Measurements from ENCODE around the gene THAP4.

The THAP4 gene

DNA sequence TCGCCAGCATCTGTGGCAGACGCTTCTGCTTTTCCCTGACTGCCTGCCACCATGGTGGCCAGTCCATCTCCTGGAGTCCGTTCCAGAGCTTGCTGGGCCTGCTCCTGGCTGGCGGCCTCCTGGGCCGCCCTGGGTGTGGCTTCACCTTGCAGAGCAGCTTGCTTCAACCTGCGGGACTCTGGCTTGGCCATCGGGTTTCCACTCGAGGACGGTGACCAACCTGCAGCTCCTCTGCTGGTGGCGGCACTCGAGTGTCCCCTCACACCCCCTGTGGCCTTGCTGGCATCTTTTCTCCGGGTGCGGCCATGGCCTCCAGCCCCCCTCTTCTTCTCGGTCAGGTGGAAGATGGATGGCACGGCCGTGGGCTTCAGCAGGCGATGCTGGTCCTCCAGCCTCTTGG lies 3.4 kb downstream of the THAP4 start:
- no peak for ATAC-seq
- Mint-ChIP-seq H3K27ac (no peak overlapping the region), H3K4me3 (no peak overlapping the region), H3K9me3 (no peaks in the 10 kb centered on the region), H3K36me3 (peaks cover 69% of the 10 kb centered on the region), H3K4me1 (peaks cover 27% of the 10 kb centered on the region)
- no peak for DNase-seq (ENCODE audit: low spot score in 2 of 2)

DNA sequence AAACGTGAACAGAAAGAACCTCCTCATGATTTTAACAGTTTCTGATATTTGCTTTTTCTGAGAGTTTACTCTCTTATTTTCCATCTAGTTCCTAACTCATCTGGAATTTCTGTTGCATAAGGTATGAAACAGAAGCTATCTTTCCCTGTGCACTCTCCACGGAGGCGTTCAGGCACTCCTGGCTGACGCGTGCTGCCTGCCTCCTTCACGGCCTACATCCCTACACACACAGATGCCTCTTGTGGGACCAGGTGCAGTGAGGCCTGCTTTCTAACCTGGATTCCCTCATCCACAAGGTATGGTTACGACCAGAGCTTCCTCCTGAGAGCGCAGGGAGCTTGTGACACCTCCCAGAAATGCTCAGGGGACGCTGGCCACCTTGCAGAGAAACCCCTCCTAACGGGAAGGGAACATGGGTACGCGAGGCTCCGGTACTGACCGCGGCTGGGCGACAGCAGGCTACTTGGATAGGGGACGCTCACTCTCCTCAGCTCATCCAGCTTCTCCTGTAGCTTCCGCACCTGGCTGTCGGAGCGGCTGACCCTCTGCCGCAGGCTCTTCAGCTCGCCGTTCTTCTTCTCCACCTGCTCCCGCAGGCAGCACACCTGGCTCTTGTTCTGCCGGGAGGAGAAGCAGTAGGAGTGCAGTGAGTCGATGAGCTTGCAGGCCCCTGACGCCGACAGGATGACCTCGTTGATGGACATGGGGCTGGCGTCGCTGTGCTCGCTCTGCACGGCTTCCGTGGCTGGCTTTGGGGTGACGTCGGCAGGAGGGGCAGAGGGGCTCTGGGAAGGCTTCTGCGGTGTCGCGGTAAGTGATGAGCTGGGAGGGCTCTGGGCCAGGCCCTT lies 4.3 kb downstream of the THAP4 start:
- Mint-ChIP-seq H3K4me1 (peaks cover 29% of the 10 kb centered on the region), H3K27ac (no peak overlapping the region), H3K36me3 (peaks cover 78% of the 10 kb centered on the region), H3K4me3 (no peak overlapping the region), H3K9me3 (no peaks in the 10 kb centered on the region)
- ATAC-seq: no peak
- DNase-seq (ENCODE audit: low spot score in 2 of 2): no peak

DNA sequence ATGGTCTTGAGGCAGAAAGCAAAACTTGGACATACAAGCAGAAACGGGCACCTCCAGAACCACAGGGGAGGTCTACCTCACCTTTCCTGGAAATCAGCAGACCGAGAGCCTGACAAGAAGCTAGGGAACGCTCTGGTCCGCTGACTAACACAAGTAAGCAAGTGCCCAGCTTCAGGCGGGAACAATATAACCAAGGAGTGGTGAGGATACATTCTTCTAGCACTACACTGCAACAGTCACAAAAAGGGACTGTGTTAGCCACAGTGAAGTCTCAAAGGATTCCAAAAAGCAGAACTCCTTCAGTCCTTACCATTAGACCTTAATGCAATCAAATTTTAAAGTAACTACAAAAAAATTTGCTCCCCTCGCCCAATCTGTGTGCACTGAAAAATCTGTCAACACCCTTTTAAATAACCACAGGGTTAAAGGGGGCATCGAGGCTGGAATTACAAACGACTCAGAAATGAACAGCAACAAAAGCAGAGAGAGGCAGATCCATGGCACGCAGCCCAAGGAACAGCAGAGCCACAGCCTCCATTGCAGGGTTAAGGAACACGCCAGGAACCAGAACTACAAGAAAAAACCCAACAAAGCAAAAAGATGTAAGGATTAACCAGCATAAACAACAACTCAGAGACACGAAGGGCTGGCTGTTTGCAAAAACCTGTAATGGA lies 7.1 kb downstream of the THAP4 start:
- H3K36me3 Mint-ChIP-seq: peaks cover 84% of the 10 kb centered on the region
- no peaks in the 10 kb centered on the region for H3K9me3 Mint-ChIP-seq
- H3K4me1 Mint-ChIP-seq: peaks cover 25% of the 10 kb centered on the region
- no peak overlapping the region for H3K27ac Mint-ChIP-seq
- no peak for DNase-seq (ENCODE audit: low spot score in 2 of 2)
- no peak overlapping the region for H3K4me3 Mint-ChIP-seq
- no peak for ATAC-seq

DNA sequence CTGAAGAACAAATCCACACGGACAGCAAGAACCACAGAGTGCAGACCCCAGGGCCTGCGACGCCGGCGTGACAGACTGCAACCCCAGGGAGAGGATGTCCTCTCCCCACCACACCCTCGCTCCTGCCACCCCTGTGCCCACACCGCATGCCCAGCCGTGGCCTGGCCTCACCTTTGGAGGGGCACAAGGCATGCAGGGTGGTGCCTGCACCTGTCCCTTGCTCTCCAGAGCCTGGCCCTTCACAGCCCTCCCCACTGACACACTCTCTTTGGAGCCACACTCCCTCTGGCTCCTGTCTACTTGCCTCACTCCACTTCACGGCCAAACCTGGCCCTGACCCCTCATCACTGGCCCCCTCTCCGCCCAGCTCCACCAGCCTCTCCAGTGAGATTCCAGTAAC lies 9.3 kb downstream of the THAP4 start:
- H3K27ac Mint-ChIP-seq: peak overlapping the region; percentile 34
- H3K9me3 Mint-ChIP-seq: no peaks in the 10 kb centered on the region
- peaks cover 21% of the 10 kb centered on the region for H3K4me1 Mint-ChIP-seq
- no peak overlapping the region for H3K4me3 Mint-ChIP-seq
- DNase-seq (ENCODE audit: low spot score in 2 of 2) (no peak), ATAC-seq (no peak)
- peaks cover 70% of the 10 kb centered on the region for H3K36me3 Mint-ChIP-seq

DNA sequence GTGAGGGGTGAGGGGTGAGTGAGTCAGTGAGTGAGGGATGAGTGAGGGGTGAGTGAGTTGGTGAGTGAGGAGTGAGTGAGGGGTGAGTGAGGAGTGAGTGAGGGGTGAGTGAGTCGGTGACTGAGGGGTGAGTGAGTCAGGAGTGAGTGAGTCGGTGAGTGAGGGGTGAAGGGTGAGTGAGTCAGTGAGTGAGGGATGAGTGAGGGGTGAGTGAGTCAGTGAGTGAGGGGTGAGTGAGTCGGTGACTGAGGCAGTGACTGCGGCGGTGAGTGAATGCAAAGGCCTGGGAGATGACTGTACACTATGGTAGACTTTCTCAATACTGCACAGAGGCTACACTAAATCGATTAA lies 16.6 kb downstream of the THAP4 start:
- peak; percentile 96 for ATAC-seq
- Mint-ChIP-seq H3K4me1 (peaks cover 48% of the 10 kb centered on the region), H3K36me3 (peaks cover 40% of the 10 kb centered on the region), H3K9me3 (peaks cover 3% of the 10 kb centered on the region), H3K27ac (peak overlapping the region; percentile 85), H3K4me3 (no peak overlapping the region)
- peak; percentile 15 to 77 for DNase-seq (ENCODE audit: low spot score in 2 of 2)

DNA sequence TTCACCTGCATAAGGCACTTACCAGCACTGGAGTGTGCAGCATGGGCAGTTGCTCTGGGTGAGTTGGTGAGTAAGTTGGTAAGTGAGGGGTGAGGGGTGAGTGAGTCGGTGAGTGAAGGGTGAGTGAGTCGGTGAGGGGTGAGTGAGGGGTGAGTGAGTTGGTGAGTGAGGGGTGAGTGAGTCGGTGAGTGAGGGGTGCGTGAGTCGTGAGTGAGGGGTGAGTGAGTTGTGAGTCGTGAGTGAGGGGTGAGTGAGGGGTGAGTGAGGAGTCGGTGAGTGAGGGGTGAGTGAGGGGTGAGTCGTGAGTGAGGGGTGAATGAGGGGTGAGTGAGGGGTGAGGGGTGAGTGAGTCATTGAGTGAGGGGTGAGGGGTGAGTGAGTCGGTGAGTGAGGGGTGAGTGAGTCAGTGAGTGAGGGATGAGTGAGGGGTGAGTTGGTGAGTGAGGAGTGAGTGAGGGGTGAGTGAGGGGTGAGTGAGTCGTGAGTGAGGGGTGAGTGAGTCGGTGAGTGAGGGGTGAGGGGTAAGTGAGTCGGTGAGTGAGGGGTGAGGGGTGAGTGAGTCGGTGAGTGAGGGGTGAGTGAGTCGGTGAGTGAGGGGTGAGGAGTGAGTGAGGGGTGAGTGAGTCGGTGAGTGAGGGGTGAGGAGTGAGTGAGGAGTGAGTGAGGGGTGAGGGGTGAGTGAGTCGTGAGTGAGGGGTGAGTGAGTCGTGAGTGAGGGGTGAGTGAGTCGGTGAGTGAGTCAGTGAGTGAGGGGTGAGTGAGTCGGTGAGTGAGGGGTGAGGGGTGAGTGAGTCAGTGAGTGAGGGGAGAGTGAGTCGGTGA lies 17.1 kb downstream of the THAP4 start:
- Mint-ChIP-seq H3K36me3 (peaks cover 40% of the 10 kb centered on the region), H3K27ac (peak overlapping the region; percentile 85), H3K4me1 (peaks cover 48% of the 10 kb centered on the region), H3K4me3 (no peak overlapping the region), H3K9me3 (peaks cover 3% of the 10 kb centered on the region)
- ATAC-seq (peak; percentile 63), DNase-seq (ENCODE audit: low spot score in 2 of 2) (no peak)

DNA sequence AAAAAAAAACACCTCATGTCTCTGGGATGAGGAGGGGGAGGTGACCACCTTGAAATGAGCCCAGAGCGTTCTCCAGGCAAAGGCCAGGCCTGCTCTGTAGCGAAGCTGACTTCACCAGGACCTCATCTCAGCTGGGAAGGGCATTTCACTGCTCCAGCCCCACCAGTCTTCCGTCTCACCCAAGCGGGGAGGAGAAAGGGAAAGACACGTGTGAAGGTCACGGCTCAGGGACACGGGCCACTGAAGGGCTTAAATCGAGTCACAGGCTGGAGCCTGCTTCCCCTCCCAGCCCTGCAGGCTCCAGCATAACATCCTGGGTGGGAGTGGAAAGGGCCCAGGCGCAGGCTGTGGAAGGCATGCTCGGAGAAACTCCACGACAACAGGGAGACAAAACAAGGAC lies 18.1 kb downstream of the THAP4 start:
- no peak for ATAC-seq
- H3K9me3 Mint-ChIP-seq: peaks cover 3% of the 10 kb centered on the region
- H3K4me1 Mint-ChIP-seq: peaks cover 48% of the 10 kb centered on the region
- peak overlapping the region; percentile 72 for H3K4me3 Mint-ChIP-seq
- H3K27ac Mint-ChIP-seq: peak overlapping the region; percentile 81
- H3K36me3 Mint-ChIP-seq: peaks cover 43% of the 10 kb centered on the region
- DNase-seq (ENCODE audit: low spot score in 2 of 2): no peak

DNA sequence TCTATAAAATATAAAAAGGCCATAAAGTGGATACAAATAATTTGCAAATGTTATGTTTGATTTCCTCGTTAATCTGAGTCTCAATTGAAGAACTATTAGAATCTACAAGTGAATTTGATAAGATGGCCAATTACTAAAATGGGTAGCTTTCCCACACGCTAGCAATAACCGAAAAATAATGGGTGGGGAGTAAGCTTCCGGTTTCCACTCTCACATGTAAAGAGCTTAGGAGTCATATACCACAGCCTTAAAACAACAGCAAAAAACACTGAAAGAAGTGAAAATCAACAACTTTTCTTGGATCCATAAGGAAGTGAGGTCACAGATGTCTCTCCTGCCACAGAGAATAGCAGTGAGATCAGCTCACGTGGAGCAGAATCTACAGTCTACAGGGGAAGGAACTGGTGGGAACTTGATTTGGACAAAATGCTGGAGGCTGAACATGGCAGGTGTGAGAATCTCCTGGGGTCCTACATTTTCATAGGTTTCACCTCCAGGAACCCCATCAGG lies 18.6 kb downstream of the THAP4 start:
- peak overlapping the region; percentile 72 for H3K4me3 Mint-ChIP-seq
- H3K9me3 Mint-ChIP-seq: peaks cover 3% of the 10 kb centered on the region
- ATAC-seq (no peak), DNase-seq (ENCODE audit: low spot score in 2 of 2) (no peak)
- H3K27ac Mint-ChIP-seq: peak overlapping the region; percentile 81
- H3K36me3 Mint-ChIP-seq: peaks cover 44% of the 10 kb centered on the region
- peaks cover 48% of the 10 kb centered on the region for H3K4me1 Mint-ChIP-seq

DNA sequence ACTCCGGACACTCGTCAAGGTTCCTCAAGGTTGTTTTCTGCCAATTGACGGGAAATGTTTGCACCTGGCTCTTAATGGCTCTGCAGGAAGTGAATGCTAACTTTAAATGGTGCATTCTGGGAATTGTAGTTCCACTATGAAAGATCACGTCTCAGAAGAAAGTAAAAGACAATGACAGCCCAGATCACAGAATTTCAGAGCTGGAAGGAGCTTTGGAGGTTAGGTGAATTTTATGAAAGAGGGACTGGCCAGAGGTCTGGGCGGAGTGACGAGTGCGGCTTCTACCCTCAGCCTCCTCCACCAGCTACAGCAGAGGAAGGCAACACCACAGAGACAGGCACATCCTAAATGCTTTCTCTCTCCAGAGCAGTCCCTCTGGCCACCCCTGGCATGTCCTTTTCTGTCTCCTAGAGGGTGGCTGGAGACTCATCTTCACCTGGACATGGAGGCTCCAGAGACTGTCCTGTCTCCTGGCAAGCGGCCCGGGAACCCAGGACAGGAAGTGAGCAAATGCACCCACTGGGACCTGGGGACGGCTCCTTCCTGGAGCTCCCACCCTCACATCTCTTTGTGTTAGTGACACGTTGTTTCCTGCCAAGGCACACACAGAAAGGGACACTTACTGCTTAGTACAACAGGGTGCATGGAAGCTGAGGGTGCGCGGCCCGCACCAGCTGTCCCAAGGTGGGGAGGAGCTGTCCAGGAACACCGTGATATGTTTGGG lies 19.4 kb downstream of the THAP4 start:
- Mint-ChIP-seq H3K9me3 (peaks cover 3% of the 10 kb centered on the region), H3K36me3 (peaks cover 46% of the 10 kb centered on the region), H3K27ac (peak overlapping the region; percentile 81), H3K4me3 (peak overlapping the region; percentile 72), H3K4me1 (peaks cover 48% of the 10 kb centered on the region)
- ATAC-seq (no peak), DNase-seq (ENCODE audit: low spot score in 2 of 2) (no peak)

DNA sequence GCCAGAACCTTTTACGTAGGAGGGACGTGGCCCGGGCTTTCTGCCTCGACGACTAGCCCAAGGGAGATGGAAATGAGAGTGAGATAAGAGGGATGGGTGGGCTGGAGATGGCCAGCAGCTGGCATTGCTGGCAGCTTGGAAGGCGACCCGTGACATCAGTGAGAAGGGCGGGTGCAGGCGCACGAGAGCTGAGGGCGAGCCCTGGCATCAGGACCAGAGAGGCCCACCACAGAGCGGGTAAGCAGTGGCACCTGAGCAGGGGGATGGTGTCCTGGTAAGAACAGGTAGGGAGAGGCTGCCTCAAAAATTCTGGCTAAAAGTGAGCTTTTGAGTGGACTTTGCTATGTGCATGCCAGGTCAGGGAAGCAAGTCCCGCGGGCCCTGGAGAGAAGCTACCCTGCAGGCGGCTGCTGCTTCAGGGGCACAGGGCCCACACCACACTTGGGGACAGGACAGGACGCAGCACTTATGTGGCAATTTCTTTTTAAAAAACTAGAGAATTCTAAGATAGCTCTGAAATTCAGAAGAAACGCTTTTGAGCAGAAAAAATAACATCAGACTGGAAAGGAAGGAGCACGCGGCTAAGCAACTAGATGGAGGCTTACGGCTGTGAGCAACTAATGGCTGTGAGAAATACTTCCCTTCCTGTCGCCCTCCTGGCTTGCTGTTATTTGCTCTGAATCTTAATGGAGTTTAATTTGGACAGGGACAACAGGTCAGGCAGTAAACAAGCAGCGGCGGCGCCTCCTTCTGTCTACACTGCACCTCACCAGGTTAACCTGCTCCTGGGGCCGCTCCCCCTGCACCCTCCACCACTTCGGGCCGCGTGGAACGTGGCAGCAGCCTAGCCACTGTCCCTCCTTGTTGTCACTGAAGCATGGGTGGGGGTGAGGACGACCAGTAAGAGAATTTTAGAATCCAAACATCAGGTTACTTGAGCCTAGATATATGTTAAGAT lies 20.5 kb downstream of the THAP4 start:
- peaks cover 36% of the 10 kb centered on the region for H3K36me3 Mint-ChIP-seq
- peaks cover 3% of the 10 kb centered on the region for H3K9me3 Mint-ChIP-seq
- no peak for DNase-seq (ENCODE audit: low spot score in 2 of 2)
- H3K4me3 Mint-ChIP-seq: peak overlapping the region; percentile 72
- peak overlapping the region; percentile 81 for H3K27ac Mint-ChIP-seq
- peaks cover 51% of the 10 kb centered on the region for H3K4me1 Mint-ChIP-seq
- ATAC-seq: no peak

DNA sequence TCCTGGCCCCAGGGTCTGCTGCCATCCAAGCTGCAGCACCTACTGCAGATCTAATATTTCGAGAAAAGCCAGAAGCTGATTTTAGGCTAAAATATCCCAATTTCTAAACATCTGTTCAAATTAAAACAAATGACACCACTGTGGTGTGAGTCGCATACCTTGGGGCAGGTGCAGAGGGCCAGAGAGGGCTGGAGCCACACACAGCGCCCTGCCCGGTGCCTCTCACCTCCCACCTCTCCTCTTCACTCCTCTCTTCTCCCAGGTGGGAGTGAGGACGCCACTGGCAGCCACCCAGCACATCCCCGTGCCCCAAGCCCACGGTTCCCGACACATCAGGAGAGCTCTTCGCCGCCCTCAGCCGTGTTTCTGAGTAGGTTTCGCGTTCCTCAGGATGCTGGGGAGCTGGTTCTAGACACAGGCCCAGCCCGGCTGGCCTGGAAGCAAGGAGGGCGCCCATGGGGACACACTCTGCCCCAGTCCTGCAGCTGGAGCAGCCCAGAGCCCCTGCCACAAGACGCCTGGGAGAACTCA lies 21.4 kb downstream of the THAP4 start:
- no peak for DNase-seq (ENCODE audit: low spot score in 2 of 2)
- H3K36me3 Mint-ChIP-seq: peaks cover 27% of the 10 kb centered on the region
- H3K4me1 Mint-ChIP-seq: peaks cover 45% of the 10 kb centered on the region
- H3K9me3 Mint-ChIP-seq: peaks cover under 1% of the 10 kb centered on the region
- H3K4me3 Mint-ChIP-seq: peak overlapping the region; percentile 46
- no peak for ATAC-seq
- H3K27ac Mint-ChIP-seq: peak overlapping the region; percentile 79

DNA sequence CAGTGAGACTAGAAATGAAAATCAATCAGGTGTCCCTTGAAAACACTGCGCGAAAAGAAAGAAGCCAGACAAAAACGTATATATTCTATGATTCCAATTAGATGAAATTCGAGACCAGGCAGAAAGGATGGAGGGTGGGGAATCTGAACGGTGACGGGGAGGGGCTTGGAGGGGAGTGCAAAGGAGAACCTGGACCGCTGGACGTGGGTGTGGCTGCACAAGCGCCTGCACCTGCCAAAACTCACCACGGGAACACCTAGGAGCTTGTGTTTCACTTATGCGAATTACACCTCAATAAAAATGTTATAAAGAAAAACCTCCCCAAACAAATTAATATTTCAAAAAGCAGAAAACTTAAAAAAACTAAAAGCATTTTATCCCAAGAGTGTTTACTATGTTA lies 21.9 kb downstream of the THAP4 start:
- DNase-seq (ENCODE audit: low spot score in 2 of 2): no peak
- peaks cover 47% of the 10 kb centered on the region for H3K4me1 Mint-ChIP-seq
- no peak overlapping the region for H3K4me3 Mint-ChIP-seq
- no peaks in the 10 kb centered on the region for H3K9me3 Mint-ChIP-seq
- H3K36me3 Mint-ChIP-seq: peaks cover 24% of the 10 kb centered on the region
- peak overlapping the region; percentile 34 for H3K27ac Mint-ChIP-seq
- ATAC-seq: no peak

DNA sequence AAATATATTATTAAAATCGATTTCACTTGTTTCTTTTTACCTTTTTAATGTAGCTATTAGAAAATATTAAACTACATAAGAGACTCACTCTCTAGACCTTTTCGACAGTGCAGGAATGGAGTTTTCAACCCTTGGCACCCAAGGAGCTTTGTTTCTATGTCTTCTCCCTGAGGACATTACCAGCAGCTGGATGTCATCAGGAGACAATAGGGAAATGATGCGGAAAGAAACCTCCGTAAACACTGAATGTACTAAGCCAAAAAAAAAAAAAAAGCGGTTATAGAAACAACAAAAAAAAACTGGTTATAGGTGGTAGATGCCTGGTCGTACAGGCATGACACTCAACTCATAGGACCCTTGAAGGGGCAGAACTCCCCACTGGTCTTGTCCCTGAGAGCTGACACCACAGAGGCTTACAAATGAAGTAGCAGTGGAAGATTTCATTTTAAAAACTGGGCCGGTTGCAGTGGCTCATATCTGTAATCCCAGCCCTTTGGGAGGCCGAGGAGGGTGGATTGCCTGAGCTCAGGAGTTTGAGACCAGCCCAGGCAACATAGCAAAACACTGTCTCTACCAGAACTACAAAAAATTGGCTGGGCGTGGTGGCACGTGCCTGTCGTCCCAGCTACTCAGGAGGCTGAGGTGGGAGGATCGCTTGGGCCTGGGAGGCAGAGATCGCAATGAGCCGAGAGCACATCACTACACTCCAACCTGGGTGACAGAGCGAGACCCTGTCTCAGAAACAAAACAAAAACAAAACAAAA lies 23.8 kb downstream of the THAP4 start:
- Mint-ChIP-seq H3K4me3 (no peak overlapping the region), H3K36me3 (peaks cover 22% of the 10 kb centered on the region), H3K9me3 (no peaks in the 10 kb centered on the region), H3K4me1 (peaks cover 46% of the 10 kb centered on the region), H3K27ac (no peak overlapping the region)
- no peak for ATAC-seq
- no peak for DNase-seq (ENCODE audit: low spot score in 2 of 2)

All from stimulated activated effector memory CD8-positive, alpha-beta T cell treated with anti-CD3 and anti-CD28 coated beads, Interleukin-12 subunit alpha, Interleukin-12 subunit beta, amount 100 ng/mL, for 72 hours (primary cell).